A673 (cell line): Measurements from ENCODE around the gene MAML1. TPM values are rescaled to one million over a fixed set of nuclear protein-coding genes. Genes with fewer than 3 reads are reported as not detected.

ENCODE experiments used
- BruUV-seq: library from RNA; stranded (reverse); fragments of 400-500 nt; replicated peaks from 2 replicates; lab custom pipeline; 2021; lab: Mats Ljungman, UMichigan
- CTCF ChIA-PET: fragments of 300-600 bp; sonication (Branson Sonifier 250); formaldehyde crosslinking; loops from one replicate; lab custom pipeline; 2022; ENCODE audit warnings: antibody characterized with exemption; lab: Charles Lee
- POLR2A ChIA-PET: fragments of 300-600 bp; sonication (Branson Sonifier 250); formaldehyde crosslinking; loops from one replicate; lab custom pipeline; 2022; ENCODE audit warnings: antibody characterized with exemption; ENCODE audit not compliant: low non-redundant PET; lab: Charles Lee
- DNase-seq: peaks from one replicate; pipeline ENCODE4 v3.0.0-alpha.2; 2015; ENCODE audit warnings: low spot score
- H3K27ac ChIP-seq: fragments of 200-600 bp; sonication (generic); 2 replicates; pipeline ENCODE4 v1.5.1; 2016; ENCODE audit warnings: mixed run types, low read depth, mild to moderate bottlenecking, mixed read lengths, antibody characterized with exemption, low read length; ENCODE audit not compliant: poor library complexity, severe bottlenecking
- H3K27me3 ChIP-seq: fragments of 200-600 bp; sonication (generic); replicated peaks from 2 replicates; pipeline ENCODE4 v1.6.1; 2017; ENCODE audit warnings: mixed run types, low read depth, mild to moderate bottlenecking, mixed read lengths, antibody characterized with exemption, low read length; ENCODE audit not compliant: insufficient read depth, poor library complexity
- H3K36me3 ChIP-seq: fragments of 200-600 bp; sonication (generic); 2 replicates; pipeline ENCODE4 v1.6.1; 2016; ENCODE audit warnings: mixed run types, mild to moderate bottlenecking, mixed read lengths, antibody characterized with exemption, low read length; ENCODE audit not compliant: insufficient read depth, poor library complexity, severe bottlenecking
- H3K4me1 ChIP-seq: fragments of 200-600 bp; sonication (generic); 2 replicates; pipeline ENCODE4 v1.6.1; 2017; ENCODE audit warnings: mixed run types, mild to moderate bottlenecking, mixed read lengths, antibody characterized with exemption, low read length; ENCODE audit not compliant: insufficient read depth, poor library complexity, severe bottlenecking
- H3K4me3 ChIP-seq: fragments of 200-600 bp; sonication (generic); 2 replicates; pipeline ENCODE4 v1.5.1; 2016; ENCODE audit warnings: low read depth, mixed run types, mild to moderate bottlenecking, mixed read lengths, low read length; ENCODE audit not compliant: poor library complexity, severe bottlenecking
- H3K9me3 ChIP-seq: fragments of 200-600 bp; sonication (generic); 2 replicates; pipeline ENCODE4 v1.6.1; 2016; ENCODE audit warnings: mixed run types, low read depth, mild to moderate bottlenecking, mixed read lengths, antibody characterized with exemption, low read length; ENCODE audit not compliant: poor library complexity, severe bottlenecking
- CTCF ChIP-seq: fragments of 300-800, 200-600 bp; sonication (generic); conservative IDR thresholded peaks from 2 replicates; pipeline ENCODE4 v1.5.1; 2017; ENCODE audit warnings: low read depth, mild to moderate bottlenecking, antibody characterized with exemption, low read length, moderate library complexity, mixed read lengths
- EZH2 ChIP-seq: fragments of 200-600 bp; sonication (generic); IDR thresholded peaks from 2 replicates; pipeline ENCODE4 v1.6.1; 2017; ENCODE audit warnings: borderline replicate concordance, low read depth, mild to moderate bottlenecking, mixed read lengths, antibody characterized with exemption, low read length; ENCODE audit not compliant: poor library complexity, severe bottlenecking
- intact Hi-C: fragments of 100-400 bp; cut with micrococcal nuclease; formaldehyde crosslinking; loops from one replicate; pipeline ENCODE4 v1.10.0; 2022; ENCODE audit not compliant: unreplicated experiment
- total RNA-seq: library from RNA; stranded (reverse); gene quantifications from 2 replicates; pipeline ENCODE4 v1.2.3, GENCODE V29; 2021

Gene MAML1
- total RNA-seq, 1 experiment from 2014 or later: 34.3 TPM

- Histone ChIP-seq H3K36me3 (peaks cover 23% of the 10 kb centered on the region), H3K27ac (peak overlapping the region; percentile 96), H3K4me3 (peak overlapping the region; percentile 97), H3K9me3 (no peaks in the 10 kb centered on the region), H3K4me1 (peaks cover 8% of the 10 kb centered on the region), H3K27me3 (no peaks in the 10 kb centered on the region)
- peak; percentile 99 for DNase-seq
- intact Hi-C loops: no loop called here
- ChIA-PET CTCF (no interaction called here), POLR2A (no interaction called here)
- TF ChIP-seq EZH2 (no peak), CTCF (no peak)
- TSS peak; percentile 96 for BruUV-seq
Observed at GRCh38 chr5:179697993-179698934, 34.4 kb upstream of the MAML1 start.

GRCh38 chr5:179698935-179699615 is 33.5 kb upstream of the MAML1 start, which contains the start of gene CANX:
Gene CANX, plus strand, starts transcription at chr5:179698967. Its CDS starts 6,715 bp downstream, at chr5:179705682.
- Histone ChIP-seq H3K27me3 (no peaks in the 10 kb centered on the region), H3K4me1 (peaks cover 8% of the 10 kb centered on the region), H3K27ac (peak within 1 kb of the TSS; percentile 96), H3K9me3 (no peaks in the 10 kb centered on the region), H3K4me3 (peak within 1 kb of the TSS; percentile 97), H3K36me3 (peaks cover 30% of the 10 kb centered on the region)
- ChIA-PET CTCF (no interaction called here), POLR2A (no interaction called here)
- intact Hi-C loops: no loop called here
- DNase-seq: no peak
- TF ChIP-seq CTCF (no peak), EZH2 (no peak)
- no TSS peak for BruUV-seq

- Histone ChIP-seq H3K27me3 (no peaks in the 10 kb centered on the region), H3K4me3 (peak overlapping the region; percentile 97), H3K9me3 (no peaks in the 10 kb centered on the region), H3K4me1 (peaks cover 8% of the 10 kb centered on the region), H3K36me3 (peaks cover 34% of the 10 kb centered on the region), H3K27ac (peak overlapping the region; percentile 96)
- intact Hi-C loops: no loop called here
- TF ChIP-seq EZH2: no peak
- TF ChIP-seq CTCF: no peak
- no TSS peak for BruUV-seq
- peak; percentile 27 for DNase-seq
- ChIA-PET CTCF (no interaction called here), POLR2A (no interaction called here)
Observed at GRCh38 chr5:179699616-179700237, 32.9 kb upstream of the MAML1 start.
